NCI-H146 treated with DMSO at 0.1 percent for 48 hours (cell line): Measurements from ENCODE around the gene PRRC2A.
A peak's percentile ranks its signal among the peaks of the same experiment; 100 is the strongest.

Source experiments
- DNase-seq: peaks from one replicate; lab custom pipeline; 2025; ENCODE audit not compliant: unreplicated experiment; lab: John Stamatoyannopoulos, UW

PRRC2A gene

DNA sequence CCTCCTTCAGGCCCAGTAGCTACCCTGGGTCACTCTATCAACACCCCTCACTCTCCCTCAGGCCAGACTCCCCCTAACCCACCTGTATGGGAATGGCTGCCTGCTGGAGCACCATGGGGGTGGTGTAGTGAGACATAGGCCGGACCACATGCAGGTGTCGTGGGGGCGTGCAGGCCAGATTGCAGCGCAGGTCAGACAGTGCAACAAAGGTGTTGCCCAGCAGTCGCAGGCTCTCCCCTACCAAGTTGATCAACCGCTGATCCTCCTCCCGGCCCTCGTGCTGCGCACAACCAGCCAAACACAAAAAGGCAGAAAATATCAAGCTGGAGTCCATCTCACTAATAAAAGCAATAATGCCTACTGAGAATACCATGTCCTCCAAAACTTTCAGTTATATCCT, 24.8 kb downstream of the PRRC2A start:
- DNase-seq: no peak

DNA sequence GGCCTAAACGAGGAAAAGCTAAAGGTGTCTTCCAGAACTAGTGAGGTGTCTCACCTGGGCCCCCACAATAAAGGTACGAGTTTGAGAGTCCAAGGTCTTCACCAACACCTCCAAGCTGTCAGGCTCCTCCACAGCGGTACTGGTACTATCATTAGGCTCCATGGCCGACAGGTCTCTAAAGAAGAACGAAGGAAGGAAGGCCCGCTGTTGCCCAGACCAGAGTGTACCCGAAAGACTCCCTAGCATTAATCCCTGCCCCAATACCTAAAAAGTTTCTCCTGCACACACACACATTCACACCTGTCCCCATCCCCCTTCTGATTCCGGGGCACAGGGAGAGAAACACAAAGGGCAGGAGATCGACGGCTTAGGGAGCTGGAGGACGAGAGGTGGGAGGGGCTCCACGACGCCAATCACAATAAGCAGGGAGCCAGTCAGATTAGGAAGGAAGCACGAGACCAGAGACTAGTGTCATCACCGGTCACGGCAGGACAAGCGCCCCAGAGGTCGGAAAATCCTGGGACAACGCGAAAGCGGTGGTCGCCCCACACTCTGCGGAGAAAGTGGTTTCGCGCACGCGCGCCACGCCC, 31.2 kb downstream of the PRRC2A start:
- DNase-seq: peak; percentile 59

DNA sequence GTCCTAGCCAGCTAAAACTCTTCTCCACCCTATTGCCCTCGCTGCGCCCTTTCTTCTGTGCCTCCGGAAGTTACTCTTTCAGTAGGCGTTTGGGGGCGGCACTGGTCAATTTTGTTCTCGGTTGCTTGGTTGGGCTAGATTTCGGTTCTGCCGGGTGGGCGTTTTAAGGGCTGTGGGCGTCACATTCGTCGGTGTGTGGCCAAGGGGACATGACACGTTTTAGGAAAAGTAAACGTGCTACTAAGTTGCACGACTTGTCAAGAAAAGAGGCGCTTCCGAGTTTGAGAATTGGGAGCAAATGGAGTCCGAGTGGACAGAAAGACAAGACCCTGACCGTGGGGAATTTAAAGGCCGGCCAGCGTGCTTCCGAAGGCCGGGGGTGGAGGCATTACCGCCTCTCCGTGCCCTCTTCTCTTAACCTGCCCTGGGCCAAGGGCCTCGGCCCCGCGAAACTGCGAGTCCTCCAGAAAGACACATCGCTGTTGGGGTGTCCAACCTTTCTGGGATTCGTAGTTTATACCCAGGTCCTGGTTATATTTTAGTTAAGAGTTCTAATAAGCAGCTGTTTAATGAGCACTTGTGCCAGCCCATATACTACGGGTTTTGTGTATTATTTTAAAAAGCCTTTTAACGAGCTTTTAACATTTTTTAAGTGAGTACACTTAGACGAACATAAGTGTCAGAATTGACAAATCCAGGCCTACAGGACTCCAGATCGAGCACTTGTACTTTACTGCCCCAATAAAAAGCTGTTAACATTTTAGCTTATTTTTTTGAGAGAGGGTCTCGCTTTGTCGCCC, 32.6 kb downstream of the PRRC2A start:
- peak; percentile 95 for DNase-seq

DNA sequence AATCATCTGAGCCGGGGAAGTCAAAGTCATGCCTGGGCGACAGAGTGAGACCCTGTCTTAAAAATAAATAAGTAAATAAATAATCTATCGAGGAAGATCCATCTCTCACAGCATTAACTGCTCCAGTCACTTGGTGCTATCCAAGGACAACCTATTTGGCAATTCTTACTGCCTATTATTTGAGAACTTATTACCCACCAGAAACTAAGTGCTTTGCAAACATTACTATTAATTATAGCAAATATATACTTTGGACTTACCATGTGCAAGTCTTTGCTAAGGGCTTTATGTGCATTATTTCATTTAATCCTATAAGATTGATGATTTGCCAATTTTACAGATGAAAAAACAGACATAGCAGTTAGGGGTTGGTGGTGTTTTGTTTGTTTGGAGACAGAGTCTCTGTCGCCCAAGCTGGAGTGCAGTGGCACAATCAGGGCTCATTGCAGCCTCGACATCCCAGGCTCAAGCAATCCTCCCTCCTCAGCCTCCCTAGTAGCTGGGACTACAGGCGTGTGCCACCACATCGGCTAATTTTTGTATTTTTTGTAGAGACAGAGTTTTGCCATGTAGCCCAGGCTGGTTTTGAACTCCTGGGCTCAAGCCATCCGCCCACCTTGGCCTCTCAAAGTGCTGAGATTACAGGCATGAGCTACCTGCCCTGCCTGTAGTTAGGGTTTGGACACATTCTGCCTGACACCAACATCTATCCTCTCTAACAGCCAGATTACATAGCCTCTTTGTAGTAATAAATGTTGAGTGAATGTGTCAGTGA, 34.2 kb downstream of the PRRC2A start:
- no peak for DNase-seq

DNA sequence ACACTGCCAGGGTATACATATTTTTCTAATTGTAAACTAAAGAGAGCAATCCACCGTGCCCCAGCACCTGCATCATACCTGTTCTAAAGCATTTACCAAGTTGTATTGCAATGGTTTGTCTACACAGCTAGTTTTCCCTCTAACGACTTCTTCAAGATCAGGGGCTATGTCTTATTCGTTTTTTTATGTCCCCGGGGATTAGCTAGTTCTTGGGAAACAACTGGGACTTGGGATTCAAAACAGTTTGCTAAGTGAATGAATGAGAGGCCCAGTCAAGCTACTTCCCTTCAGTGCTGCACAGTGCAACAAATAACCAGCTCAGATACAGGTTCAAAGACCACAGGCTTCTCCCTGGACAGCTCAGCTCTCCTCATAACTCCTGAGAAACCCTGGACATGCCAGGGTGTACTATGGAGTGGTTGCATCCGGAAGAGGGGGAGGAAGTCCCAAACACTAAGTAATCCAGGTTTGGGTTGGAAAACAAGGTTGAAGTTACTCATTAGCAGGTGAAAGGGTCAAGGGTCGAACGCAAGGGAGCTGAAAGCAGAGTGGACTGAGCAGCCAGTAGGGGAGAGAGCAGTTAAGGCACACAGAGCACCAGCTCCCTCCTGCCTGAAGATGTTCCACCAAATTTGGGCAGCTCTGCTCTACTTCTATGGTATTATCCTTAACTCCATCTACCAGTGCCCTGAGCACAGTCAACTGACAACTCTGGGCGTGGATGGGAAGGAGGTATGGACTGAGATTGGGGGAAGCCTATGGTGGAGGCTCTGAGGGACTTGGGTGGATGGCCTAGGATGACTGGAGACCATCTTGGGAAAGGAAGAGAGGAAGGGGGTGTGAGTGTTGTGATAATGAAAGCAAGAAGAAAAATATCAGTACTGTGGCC, 35.1 kb downstream of the PRRC2A start, which contains the start of gene APOM:
Gene APOM, plus strand, starts transcription at position 546 of the 889 bp plus-strand sequence. Its CDS starts 73 bp downstream, at position 619.
- DNase-seq: no peak

DNA sequence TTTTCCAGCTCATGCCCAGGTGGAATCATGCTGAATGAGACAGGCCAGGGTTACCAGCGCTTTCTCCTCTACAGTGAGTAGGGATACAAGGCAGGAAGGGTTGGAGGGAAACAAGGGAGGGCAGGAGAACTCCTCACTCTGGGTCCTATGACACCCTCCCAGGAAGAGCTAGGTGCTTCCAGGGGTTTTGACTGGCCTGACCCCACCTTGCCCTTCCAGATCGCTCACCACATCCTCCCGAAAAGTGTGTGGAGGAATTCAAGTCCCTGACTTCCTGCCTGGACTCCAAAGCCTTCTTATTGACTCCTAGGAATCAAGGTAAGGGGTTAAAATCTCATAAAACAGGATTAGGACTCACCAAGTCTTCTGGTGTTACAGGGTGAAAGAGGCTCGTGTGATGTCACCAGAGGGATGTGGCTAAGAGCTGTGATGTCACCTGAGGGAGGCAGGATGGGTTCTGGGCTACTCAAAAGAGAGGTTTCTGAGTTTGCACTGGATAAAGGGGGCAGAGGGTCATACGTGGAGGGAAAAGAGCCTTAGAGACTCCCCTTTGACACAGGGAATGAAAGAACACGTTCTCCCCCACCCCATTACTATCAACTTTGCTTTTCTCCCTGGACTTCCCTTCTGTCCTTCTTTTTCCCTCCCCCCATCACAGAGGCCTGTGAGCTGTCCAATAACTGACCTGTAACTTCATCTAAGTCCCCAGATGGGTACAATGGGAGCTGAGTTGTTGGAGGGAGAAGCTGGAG, 37.1 kb downstream of the PRRC2A start:
- no peak for DNase-seq

DNA sequence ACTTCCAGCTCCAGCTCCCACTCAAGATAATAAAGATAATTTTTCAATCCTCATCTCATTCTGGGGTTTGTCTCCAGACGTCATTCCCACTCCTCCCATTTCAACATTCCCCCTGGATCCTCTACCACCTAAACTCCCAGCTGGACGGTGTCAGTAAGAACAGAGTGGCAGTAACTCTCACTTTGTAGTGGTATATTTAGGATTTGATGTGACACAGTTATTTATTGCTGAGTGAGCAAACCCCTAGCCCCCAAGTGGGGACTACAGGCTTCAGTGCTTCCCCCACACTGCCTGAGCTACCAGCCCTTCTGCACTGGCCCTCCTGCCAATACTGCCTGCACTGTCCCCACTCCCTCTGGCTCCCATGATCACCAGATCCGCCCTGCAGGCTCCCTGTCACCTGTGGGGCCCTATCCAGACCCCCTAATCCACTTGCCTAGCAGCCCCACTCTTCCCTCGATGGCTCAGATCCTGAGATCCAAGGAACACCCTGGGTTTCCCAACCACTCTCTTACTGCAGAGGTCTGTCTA, 37.7 kb downstream of the PRRC2A start:
- no peak for DNase-seq

DNA sequence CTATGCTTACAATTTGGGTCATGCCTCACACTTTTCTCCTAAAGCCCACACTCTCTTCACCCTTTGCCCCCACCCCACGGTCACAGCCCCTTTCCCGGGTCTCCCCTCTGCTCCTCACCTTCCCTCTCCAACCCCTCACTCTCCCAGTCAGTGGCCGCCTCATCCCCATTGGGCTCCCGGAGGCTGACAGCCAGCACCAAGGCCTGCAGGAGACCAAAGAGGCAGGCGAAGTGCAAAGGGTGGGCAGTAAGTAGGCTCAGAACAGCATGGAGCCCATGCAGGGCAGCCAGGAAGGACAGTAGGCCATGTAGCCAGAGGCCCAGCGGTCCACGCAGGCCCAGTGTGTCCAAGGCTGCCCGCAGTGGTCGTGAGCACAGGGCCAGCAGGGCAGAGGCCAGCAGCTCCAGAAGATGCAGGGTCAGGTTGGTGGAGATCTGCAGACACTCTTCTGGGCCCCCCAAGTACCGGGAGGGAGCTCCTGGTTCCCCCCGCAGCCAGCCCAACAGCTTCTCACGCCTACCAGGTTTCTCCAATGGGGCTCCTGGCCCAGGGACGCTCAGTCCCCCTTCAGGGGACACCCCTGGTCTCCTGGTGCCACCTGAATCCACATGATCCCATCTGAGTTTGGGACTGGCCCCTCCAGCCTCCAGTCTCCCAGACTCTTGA, 38.6 kb downstream of the PRRC2A start:
- DNase-seq: no peak

DNA sequence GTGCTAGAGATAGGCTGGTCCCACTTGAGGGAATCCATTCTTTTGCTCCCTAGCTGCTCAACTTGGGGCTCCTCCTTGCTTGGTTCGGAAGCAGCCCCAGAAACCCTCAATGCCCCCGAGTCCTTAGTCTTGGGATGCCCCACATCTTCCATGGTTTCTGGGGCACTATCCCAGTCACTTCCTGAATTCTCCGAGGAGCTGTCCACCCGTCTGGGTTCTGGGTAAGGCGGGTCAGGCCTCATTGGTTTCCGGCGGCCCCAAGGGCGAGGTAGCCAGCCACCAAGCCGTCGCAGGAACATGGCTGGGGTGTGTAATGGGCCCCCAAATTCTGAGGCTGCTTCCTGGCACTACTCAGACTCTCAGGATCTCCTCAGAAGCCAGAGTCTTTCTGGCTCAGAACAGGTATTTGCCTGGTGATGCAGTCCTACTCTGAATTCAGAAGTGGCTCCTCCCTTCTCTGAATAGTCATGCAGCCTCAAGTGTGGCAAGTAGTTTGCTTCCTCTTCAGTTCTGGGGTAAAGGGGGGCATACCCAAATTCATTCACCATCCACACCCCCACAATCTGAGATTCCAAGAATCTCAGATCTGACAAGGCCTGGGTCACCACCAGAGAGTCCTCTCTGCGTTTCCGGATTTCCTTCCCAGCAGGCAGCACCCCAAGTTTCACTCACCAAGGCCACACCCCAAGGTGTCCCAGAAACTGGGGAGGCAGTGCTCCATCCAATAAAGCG, 39.3 kb downstream of the PRRC2A start:
- no peak for DNase-seq

DNA sequence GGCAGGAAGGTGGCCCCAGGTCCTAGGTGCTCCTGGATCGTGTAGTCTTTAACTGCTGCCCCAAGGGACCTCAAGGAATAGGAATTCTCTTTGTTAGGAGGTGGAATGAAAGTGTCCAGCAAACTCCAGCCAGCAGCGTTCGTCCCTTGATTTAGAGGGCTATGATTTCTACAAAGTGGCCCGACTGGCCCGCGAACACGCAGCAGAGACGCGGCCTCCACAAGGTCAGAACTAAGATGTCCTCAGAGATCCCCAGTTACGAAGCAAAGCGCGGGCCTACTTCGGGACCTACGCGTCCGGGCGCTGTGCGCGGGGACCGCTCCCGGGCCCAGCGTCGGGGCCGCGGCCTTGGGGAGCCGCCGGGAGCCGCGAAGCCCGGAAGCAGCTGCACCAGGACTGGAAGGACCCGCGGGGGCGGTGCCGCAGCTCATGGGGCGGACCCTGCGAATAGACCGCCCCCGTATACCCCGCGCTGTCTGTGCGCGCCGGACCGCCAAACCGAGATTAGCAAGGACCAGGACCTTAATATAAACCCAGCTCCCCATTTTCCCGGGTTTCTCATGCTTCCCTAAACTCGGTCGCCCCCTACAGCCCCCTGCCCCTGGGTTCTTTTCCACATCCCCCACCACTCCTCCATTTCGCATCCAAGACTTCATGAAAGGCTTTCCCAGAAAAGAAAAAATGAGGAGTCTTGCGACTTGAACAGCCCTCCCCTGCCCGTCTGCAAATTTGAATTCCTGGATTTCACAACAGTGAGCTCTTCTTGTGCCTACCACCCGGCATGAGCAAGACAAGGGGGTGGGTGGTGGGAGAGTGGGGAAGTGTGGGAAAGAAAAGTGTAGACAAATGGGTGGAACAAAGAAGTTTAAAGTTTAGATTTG, 40.1 kb downstream of the PRRC2A start, which contains the start of gene C6orf47:
Gene C6orf47, minus strand, starts transcription at position 398 of the 881 bp plus-strand sequence. CDS start 831 bp downstream, outside the sequence.
- DNase-seq: peak; percentile 61

DNA sequence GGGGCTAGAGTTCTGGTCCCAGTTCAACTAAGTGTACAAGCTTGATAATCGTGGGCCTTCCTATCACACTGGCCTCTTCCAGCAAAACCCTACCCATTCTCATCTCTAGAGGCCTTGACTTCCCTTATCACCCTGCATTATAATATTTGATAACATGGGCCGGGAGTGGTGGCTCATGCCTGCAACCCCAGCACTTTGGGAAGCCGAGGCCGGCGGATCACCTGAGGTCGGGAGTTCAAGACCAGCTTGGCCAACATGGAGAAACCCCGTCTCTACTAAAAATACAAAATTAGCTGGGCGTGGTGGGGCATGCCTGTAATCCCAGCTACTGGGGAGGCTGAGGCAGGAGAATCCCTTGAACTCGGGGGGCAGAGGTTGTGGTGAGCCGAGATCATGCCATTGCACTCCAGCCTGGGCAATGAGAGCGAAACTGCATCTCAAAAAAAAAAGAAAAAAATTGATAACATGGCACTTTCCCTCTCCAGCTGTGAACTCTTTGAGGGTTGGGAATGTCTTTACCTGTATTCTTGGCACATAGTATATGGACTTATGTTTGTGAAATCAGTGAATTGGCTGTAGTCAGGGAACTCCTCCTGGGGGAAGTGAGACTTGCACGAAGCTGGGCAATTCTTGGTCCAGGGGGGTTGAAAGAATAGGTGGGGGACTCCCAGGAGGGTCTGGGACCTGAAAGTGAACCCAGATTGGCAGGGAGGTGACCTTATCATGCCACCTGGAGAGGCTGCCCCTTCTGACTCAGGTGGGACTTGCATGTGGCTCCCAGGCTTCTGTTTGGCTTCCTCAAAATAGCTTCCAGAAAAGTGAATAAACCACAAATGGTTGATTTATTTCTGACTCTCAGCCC, 41.0 kb downstream of the PRRC2A start:
- no peak for DNase-seq

DNA sequence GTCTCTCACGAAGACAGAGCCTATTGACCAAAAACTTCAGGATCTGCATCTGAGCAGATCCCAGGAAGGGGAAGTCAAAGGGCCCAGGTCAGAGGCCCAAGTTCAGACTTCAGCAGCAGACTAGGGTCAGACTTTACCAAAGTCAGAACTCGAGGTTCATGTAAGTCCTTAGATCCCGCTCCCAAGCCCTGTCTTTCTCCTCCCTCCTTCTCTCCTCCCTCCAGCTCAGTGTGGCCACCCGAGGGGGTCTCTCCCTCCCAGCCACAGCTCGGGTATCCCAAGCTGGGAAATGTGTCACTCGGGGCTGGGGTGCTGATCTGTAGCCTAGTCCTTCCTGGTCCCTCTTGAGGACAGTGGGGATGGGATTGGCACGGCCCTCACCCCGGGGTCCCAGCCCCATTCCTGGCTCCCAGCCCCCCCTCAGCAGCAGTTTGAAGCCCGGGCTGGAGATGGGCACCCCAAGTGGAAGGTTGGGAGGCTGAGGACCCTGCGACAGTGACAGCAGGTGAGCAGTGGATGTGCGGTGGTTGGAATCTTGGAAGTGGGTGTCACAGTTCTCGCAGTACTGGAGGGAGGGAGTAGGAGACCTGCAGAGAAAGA, 41.7 kb downstream of the PRRC2A start:
- no peak for DNase-seq

DNA sequence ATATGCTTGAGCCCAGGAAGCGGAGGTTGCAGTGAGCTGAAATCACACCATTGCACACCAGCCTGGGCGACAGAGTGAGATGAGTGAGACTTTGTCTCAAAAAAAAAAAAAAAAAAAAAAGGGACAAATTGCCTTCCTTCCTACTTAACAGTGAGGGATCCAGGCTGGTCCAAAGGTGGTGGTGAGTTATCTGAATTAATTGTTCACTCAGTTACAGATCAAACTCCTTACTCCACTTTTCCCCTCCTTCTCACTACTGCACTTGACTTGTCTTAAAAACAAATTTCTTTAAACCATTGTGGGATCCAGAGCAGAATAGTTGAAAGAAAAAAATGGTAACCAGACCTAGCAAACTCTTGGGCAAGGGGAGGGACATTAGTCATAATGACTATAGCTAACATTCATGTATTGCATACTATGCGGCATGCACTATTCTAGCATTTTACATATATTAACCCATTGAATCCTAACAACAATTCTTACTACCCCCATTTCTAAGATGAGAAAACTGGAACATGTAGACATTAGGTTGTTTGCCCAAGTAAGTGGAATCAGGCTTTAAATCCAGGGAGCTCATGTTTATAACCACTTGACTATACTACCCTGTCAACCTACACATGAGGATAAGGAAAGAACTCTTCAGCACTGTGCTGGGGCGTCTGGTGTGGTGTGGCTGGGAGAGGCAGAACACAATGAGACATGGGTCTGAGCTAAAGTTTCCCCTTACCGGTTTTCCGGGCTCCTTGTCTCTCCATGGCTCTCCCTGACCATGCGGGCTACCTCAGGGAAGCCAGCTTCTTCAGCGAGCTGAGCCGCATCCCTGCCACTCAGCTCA, 42.8 kb downstream of the PRRC2A start:
- no peak for DNase-seq

DNA sequence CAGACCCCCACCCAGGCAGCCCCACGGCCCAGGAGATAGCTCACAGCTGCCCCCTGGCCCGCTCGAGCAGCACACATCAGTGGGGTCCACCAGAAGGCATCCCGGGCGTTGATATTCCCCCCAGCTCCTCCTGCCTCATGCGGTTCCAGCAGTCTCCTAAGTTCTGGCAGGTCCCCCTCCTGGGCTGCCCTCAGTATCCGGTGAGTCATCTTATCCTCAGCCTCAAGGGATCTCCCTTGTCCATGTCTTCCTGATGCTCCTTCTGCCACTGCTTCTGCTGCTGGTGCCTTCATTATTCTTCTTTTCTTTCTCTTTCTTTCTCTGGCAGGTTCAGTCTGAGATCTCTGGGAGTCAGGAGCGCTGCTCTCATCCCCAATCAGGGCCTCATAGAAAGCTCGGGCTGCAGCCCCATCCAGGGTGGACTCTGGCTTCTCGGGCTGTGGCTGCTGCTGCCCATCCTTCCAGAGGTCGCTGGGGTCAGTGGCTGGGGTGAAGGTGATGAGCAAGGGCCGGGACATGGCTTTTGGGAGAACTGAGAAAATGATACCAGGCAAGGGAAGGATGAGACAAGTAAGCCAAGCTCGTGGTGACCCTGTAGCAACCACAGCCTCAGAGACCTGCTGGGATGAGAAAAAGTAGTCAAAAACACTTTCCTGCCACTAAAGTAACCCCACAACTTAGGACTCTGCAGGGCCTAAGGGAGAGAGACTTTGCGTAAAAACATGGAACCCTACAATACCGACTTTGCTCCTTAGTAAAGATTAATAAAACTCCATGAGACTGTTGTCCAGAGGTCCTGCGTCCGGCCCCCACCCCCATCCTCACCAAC, 43.7 kb downstream of the PRRC2A start:
- DNase-seq: no peak
